Caco-2 (cell line): ENCODE data around the gene COQ5. TPM values are rescaled to one million over a fixed set of nuclear protein-coding genes. Genes with fewer than 3 reads are reported as not detected.

Source experiments
- BruUV-seq: library from RNA; stranded (reverse); fragments of 400-500 nt; replicated peaks from 2 replicates; lab custom pipeline; 2021; lab: Mats Ljungman, UMichigan
- CTCF ChIA-PET: fragments of 300-600 bp; sonication (Branson Sonifier 250); formaldehyde crosslinking; loops from one replicate; lab custom pipeline; 2022; ENCODE audit warnings: antibody characterized with exemption; lab: Charles Lee
- POLR2A ChIA-PET: fragments of 300-600 bp; sonication (Branson Sonifier 250); formaldehyde crosslinking; loops from one replicate; lab custom pipeline; 2022; ENCODE audit warnings: antibody characterized with exemption; lab: Charles Lee
- DNase-seq, 2 experiments: peaks; one replicate each; pipeline versions ENCODE4 v3.0.0 to v3.0.0-alpha.2; 2020 to 2022
- H3K27me3 ChIP-seq: replicated peaks from 2 replicates; pipeline ENCODE4 v1.6.0; 2011; ENCODE audit warnings: low read length; ENCODE audit not compliant: control insufficient read depth, insufficient read depth
- H3K36me3 ChIP-seq: 2 replicates; pipeline ENCODE4 v1.5.1; 2011; ENCODE audit warnings: low read length; ENCODE audit not compliant: control insufficient read depth, insufficient read depth
- H3K4me1 ChIP-seq: fragments of 250-450 bp; sonication (Bioruptor Pico); 2 replicates; pipeline ENCODE4 v1.5.1; 2020; ENCODE audit warnings: mild to moderate bottlenecking
- H3K4me3 ChIP-seq: 2 replicates; pipeline ENCODE4 v1.5.1; 2011; ENCODE audit warnings: low read depth, mild to moderate bottlenecking, control low read depth, low read length
- H3K9me3 ChIP-seq: fragments of 250-450 bp; sonication (Bioruptor Pico); 2 replicates; pipeline ENCODE4 v1.5.1; 2020; ENCODE audit warnings: mild to moderate bottlenecking, moderate library complexity
- H3K27ac Mint-ChIP-seq: one replicate; pipeline ENCODE4 v1.8.0; 2022; ENCODE audit warnings: mixed read lengths; ENCODE audit not compliant: unreplicated experiment
- H3K27me3 Mint-ChIP-seq: one replicate; pipeline ENCODE4 v1.8.0; 2022; ENCODE audit warnings: mixed read lengths; ENCODE audit not compliant: insufficient read depth, unreplicated experiment
- H3K36me3 Mint-ChIP-seq: one replicate; pipeline ENCODE4 v1.8.0; 2022; ENCODE audit warnings: mild to moderate bottlenecking, mixed read lengths; ENCODE audit not compliant: insufficient read depth, unreplicated experiment
- H3K4me1 Mint-ChIP-seq: one replicate; pipeline ENCODE4 v1.8.0; 2022; ENCODE audit warnings: low read depth, mixed read lengths; ENCODE audit not compliant: unreplicated experiment
- H3K4me3 Mint-ChIP-seq: one replicate; pipeline ENCODE4 v1.8.0; 2022; ENCODE audit warnings: mild to moderate bottlenecking, moderate library complexity, mixed read lengths; ENCODE audit not compliant: unreplicated experiment
- H3K9me3 Mint-ChIP-seq: one replicate; pipeline ENCODE4 v1.8.0; 2022; ENCODE audit warnings: mixed read lengths; ENCODE audit not compliant: unreplicated experiment
- CTCF ChIP-seq, 2 experiments: fragments of 200-600 bp in 1 of 2; IDR thresholded peaks; 1 replicate in 1 of 2; 2 replicates in 1 of 2; pipeline versions ENCODE4 v1.5.1 to v1.8.0; 2011 to 2022; ENCODE audit warnings: antibody characterized with exemption in 1 of 2, control low read depth in 1 of 2, inconsistent platforms in 1 of 2, low read depth in 1 of 2, low read length in 1 of 2, mild to moderate bottlenecking in 1 of 2, moderate library complexity in 1 of 2; ENCODE audit not compliant: insufficient read depth in 1 of 2, severe bottlenecking in 1 of 2, unreplicated experiment in 1 of 2
- intact Hi-C: fragments of 100-400 bp; cut with micrococcal nuclease; formaldehyde crosslinking; loops from one replicate; pipeline ENCODE4 v1.10.0; 2022; ENCODE audit not compliant: unreplicated experiment
- total RNA-seq: library from RNA; stranded (reverse); gene quantifications from 2 replicates; pipeline ENCODE4 v1.2.3, GENCODE V29; 2022

Gene COQ5
- total RNA-seq, 1 experiment from 2014 or later, result 20.7 TPM

GRCh38 chr12:120485961-120486881 lies 42.7 kb downstream of the COQ5 start:
- CTCF ChIA-PET, result no interaction called here
- no peak overlapping the region for H3K27ac Mint-ChIP-seq

GRCh38 chr12:120483621-120484020 lies 45.3 kb downstream of the COQ5 start:
- no peak overlapping the region for H3K27ac Mint-ChIP-seq
- no peak for DNase-seq
- Histone ChIP-seq H3K9me3 (no peaks in the 10 kb centered on the region), H3K4me3 (no peak overlapping the region), H3K36me3 (no peaks in the 10 kb centered on the region), H3K27me3 (no peaks in the 10 kb centered on the region), H3K4me1 (no peaks in the 10 kb centered on the region)
- no peak for TF ChIP-seq CTCF (IDR thresholded peaks at IDR 0.05; ENCODE audit: insufficient read depth in 1 of 2, low read depth in 1 of 2, low read length in 1 of 2, severe bottlenecking in 1 of 2, unreplicated experiment in 1 of 2)
- H3K4me3 Mint-ChIP-seq, result no peak overlapping the region
- no peaks in the 10 kb centered on the region for H3K27me3 Mint-ChIP-seq
- ChIA-PET POLR2A (interaction anchor here (0.6 kb wide), 1 partner anchor 36 kb away, joined by 9 read pairs; no protein-coding TSS in a partner anchor), CTCF (interaction anchor here (0.6 kb wide), 2 partner anchors 71 to 244 kb away, joined by 3 read pairs; no protein-coding TSS in a partner anchor)
- H3K4me1 Mint-ChIP-seq, result no peaks in the 10 kb centered on the region
- BruUV-seq, result no TSS peak
- intact Hi-C loops, result no loop called here
- no peaks in the 10 kb centered on the region for H3K36me3 Mint-ChIP-seq
- H3K9me3 Mint-ChIP-seq, result no peaks in the 10 kb centered on the region

More at GRCh38 chr12:120485961-120486881, 42.7 kb downstream of the COQ5 start:
- TF ChIP-seq CTCF (IDR thresholded peaks at IDR 0.05; ENCODE audit: insufficient read depth in 1 of 2, low read depth in 1 of 2, low read length in 1 of 2, severe bottlenecking in 1 of 2, unreplicated experiment in 1 of 2), result no peak
- no peak for DNase-seq
- H3K9me3 ChIP-seq, result no peaks in the 10 kb centered on the region
- H3K4me1 ChIP-seq, result no peaks in the 10 kb centered on the region
- BruUV-seq, result no TSS peak
- no peaks in the 10 kb centered on the region for H3K36me3 ChIP-seq
- H3K4me3 ChIP-seq, result no peak overlapping the region
- POLR2A ChIA-PET, result no interaction called here
- intact Hi-C loops, result no loop called here
- Mint-ChIP-seq H3K4me3 (no peak overlapping the region), H3K9me3 (no peaks in the 10 kb centered on the region), H3K4me1 (no peaks in the 10 kb centered on the region), H3K27me3 (no peaks in the 10 kb centered on the region), H3K36me3 (no peaks in the 10 kb centered on the region)
- H3K27me3 ChIP-seq, result no peaks in the 10 kb centered on the region

- H3K9me3 ChIP-seq, result no peaks in the 10 kb centered on the region
- POLR2A ChIA-PET, result no interaction called here
- TF ChIP-seq CTCF (IDR thresholded peaks at IDR 0.05; ENCODE audit: insufficient read depth in 1 of 2, low read depth in 1 of 2, low read length in 1 of 2, severe bottlenecking in 1 of 2, unreplicated experiment in 1 of 2), result no peak
- no peak for DNase-seq
- H3K27me3 ChIP-seq, result no peaks in the 10 kb centered on the region
- no peak overlapping the region for H3K27ac Mint-ChIP-seq
- BruUV-seq, result no TSS peak
- CTCF ChIA-PET, result no interaction called here
- no peaks in the 10 kb centered on the region for H3K36me3 Mint-ChIP-seq
- no peaks in the 10 kb centered on the region for H3K9me3 Mint-ChIP-seq
- no peak overlapping the region for H3K4me3 Mint-ChIP-seq
- H3K36me3 ChIP-seq, result no peaks in the 10 kb centered on the region
- H3K4me3 ChIP-seq, result no peak overlapping the region
- intact Hi-C loops, result no loop called here
- H3K4me1 ChIP-seq, result no peaks in the 10 kb centered on the region
- H3K4me1 Mint-ChIP-seq, result no peaks in the 10 kb centered on the region
- H3K27me3 Mint-ChIP-seq, result no peaks in the 10 kb centered on the region
Observed at GRCh38 chr12:120481022-120481767, 47.8 kb downstream of the COQ5 start.
